GM19351 (cell line): ENCODE measurements around the gene KCNAB2.
A peak's percentile ranks its signal among the peaks of the same experiment; 100 is the strongest.

Experiments used
- ATAC-seq: cut with Tn5 transposase; IDR thresholded peaks from one replicate; pipeline ENCODE4 v1.9.1; 2021; ENCODE audit warnings: mild to moderate bottlenecking, moderate library complexity; ENCODE audit not compliant: unreplicated experiment

KCNAB2 gene

GRCh38 chr1:6124746-6125365 lies 79.2 kb downstream of the KCNAB2 start:
- ATAC-seq: no peak

GRCh38 chr1:6125366-6125765 lies 79.7 kb downstream of the KCNAB2 start:
- no peak for ATAC-seq

GRCh38 chr1:6126028-6126427 lies 80.3 kb downstream of the KCNAB2 start:
- no peak for ATAC-seq

GRCh38 chr1:6126521-6127067 lies 80.9 kb downstream of the KCNAB2 start:
- no peak for ATAC-seq

- ATAC-seq: no peak
These were observed 82.0 kb downstream of the KCNAB2 start for GRCh38 chr1:6127587-6128163.

GRCh38 chr1:6128276-6129081 lies 82.8 kb downstream of the KCNAB2 start:
- no peak for ATAC-seq

- ATAC-seq: no peak
These were observed 83.6 kb downstream of the KCNAB2 start for GRCh38 chr1:6129313-6129712.

- ATAC-seq: no peak
These were observed 84.3 kb downstream of the KCNAB2 start for GRCh38 chr1:6130036-6130435.

GRCh38 chr1:6130596-6130995 lies 84.9 kb downstream of the KCNAB2 start:
- ATAC-seq: no peak

- ATAC-seq: no peak
These were observed 85.9 kb downstream of the KCNAB2 start for GRCh38 chr1:6131561-6131960.

- ATAC-seq: no peak
These were observed 87.6 kb downstream of the KCNAB2 start for GRCh38 chr1:6133146-6133895.

- ATAC-seq: no peak
These were observed 88.5 kb downstream of the KCNAB2 start for GRCh38 chr1:6134206-6134605.

GRCh38 chr1:6134741-6135510 lies 89.2 kb downstream of the KCNAB2 start:
- no peak for ATAC-seq

- no peak for ATAC-seq
These were observed 91.0 kb downstream of the KCNAB2 start for GRCh38 chr1:6136516-6137220.

- ATAC-seq: no peak
These were observed 92.1 kb downstream of the KCNAB2 start for GRCh38 chr1:6137758-6138157.

- ATAC-seq: no peak
These were observed 94.7 kb downstream of the KCNAB2 start for GRCh38 chr1:6140413-6140812.

- peak; percentile 70 for ATAC-seq
These were observed 95.9 kb downstream of the KCNAB2 start for GRCh38 chr1:6141592-6141991.

- ATAC-seq: no peak
These were observed 96.4 kb downstream of the KCNAB2 start for GRCh38 chr1:6142036-6142621.

- no peak for ATAC-seq
These were observed 97.0 kb downstream of the KCNAB2 start for GRCh38 chr1:6142734-6143133.
